CD4-positive, alpha-beta T cell treated with Interleukin-15 for 4 hours (primary cell): ENCODE results near the gene UNC93B1.

Experiments
- DNase-seq: peaks from one replicate; pipeline ENCODE4 v3.0.0-alpha.2; 2020; ENCODE audit warnings: low spot score

Gene UNC93B1, protein sequence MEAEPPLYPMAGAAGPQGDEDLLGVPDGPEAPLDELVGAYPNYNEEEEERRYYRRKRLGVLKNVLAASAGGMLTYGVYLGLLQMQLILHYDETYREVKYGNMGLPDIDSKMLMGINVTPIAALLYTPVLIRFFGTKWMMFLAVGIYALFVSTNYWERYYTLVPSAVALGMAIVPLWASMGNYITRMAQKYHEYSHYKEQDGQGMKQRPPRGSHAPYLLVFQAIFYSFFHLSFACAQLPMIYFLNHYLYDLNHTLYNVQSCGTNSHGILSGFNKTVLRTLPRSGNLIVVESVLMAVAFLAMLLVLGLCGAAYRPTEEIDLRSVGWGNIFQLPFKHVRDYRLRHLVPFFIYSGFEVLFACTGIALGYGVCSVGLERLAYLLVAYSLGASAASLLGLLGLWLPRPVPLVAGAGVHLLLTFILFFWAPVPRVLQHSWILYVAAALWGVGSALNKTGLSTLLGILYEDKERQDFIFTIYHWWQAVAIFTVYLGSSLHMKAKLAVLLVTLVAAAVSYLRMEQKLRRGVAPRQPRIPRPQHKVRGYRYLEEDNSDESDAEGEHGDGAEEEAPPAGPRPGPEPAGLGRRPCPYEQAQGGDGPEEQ

GRCh38 chr11:68003846-68004550 is at the start of gene UNC93B1:
Gene UNC93B1, minus strand, starts transcription at chr11:68004097. Its CDS starts 54 bp downstream, at chr11:68004043.
- peak; percentile 80 for DNase-seq

- DNase-seq: no peak
Measured at GRCh38 chr11:68053117-68053516, 49.2 kb upstream of the UNC93B1 start.

DNA sequence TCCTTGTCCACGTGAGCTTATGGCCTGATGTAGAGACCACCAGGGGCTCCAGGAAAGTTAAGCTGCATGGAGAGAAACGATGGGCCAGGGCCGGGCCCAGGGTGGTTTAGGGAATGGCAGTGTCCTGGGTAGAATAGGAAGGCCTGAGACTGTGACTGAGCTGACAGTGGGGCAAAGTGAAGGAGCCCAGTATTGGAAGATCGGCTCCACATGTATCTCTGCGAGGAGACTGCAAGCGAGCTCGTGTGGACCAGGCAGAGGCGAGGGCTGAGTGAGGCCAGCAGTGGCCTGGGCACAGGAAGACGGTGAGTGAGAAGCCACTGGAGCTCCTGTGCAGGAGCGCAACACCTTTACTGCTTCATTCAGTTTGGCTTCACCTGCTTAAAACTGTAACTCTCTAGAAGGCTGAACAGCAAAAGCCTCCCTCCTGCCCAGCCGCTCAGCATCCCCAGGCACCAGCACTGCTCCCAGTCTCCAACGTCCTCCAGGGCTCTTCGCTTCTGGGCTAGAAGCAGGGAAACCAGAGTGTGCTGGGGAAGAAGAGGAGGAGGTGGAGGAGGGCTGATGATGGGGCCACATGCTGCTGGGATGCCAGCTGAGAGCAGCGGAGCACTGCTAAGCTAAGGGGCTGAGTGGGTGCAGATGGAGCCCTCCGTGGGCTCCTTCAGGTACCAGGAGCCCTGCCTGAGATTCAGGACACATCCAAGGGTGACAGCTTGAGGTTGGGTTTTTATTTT is 48.4 kb upstream of the UNC93B1 start:
- no peak for DNase-seq

DNA sequence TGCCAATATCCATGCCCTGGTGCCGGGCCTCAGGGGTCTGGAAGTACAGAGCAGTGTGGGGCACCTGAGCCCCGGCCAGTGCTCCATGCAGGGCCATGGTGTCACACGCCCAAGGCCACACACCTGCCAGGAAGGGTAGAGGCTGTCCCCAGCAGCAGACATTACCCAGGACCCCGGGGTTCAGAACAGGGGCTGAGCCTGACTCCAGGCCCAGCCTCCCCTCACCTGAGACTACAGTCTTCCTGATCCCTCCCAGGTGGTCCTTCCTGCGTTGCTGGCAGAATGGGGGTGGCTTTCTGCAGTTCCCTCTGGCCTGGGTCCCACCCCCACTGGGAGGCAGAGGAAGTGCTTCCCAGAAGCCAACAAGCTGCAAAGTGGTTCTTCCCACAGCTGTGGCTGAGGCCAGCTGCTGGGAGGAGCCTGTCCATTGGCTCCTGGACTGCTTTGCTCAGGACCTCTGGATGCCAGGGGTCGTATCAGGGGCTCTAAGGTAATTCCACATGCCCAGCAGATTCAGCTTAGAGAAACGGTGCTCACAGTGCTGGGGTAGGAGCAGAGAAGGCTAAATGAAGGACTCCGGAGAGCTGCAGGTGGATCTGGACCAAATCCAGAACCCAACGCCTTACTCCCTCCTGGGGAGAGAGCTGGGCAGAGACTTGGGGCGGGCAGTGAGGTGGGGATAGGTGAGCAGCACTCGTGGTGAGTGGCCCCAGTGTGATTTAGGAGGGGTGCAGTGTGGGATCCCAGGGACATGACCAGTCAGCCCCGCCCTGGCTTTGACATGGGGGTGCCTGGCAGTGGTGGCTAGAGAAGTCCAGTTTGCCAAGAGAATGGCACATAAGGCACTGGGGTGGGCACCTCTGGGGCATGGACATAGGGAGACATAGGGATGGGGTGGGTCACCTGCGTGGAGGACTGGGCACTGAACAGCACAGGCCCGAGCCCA is 47.6 kb upstream of the UNC93B1 start:
- DNase-seq: no peak

GRCh38 chr11:68050371-68050841 is 46.5 kb upstream of the UNC93B1 start:
- no peak for DNase-seq

DNA sequence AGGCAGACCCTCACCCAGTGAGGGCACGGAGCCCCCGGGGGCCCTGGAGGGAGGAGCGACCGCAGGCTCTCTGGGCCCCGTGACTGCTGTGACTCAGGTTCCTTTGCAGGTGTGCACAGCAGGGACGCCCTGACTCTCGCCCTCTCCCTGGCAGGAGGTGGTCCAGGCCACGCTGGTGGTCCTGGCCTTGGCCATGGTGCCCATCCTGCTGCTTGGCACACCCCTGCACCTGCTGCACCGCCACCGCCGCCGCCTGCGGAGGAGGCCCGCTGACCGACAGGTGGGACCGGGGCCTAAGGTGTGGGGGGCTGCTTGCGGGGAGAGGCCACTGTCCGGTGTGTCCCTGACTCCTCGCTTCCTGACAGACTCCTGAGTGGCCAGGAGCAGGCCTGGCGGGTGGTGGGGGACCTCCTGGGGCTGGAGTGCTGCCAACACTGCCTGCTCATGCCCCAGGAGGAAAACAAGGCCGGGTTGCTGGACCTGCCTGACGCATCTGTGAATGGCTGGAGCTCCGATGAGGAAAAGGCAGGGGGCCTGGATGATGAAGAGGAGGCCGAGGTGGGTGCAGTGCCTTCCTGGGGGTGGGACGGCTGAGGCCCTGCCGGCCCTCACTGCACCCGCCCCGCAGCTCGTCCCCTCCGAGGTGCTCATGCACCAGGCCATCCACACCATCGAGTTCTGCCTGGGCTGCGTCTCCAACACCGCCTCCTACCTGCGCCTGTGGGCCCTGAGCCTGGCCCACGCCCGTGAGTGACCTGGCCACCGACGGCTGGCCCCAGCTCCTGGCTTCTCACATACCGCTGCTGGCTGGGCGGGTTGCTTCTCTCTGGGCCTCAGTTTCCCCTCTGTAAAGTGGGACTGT is 45.8 kb upstream of the UNC93B1 start:
- DNase-seq: no peak

DNA sequence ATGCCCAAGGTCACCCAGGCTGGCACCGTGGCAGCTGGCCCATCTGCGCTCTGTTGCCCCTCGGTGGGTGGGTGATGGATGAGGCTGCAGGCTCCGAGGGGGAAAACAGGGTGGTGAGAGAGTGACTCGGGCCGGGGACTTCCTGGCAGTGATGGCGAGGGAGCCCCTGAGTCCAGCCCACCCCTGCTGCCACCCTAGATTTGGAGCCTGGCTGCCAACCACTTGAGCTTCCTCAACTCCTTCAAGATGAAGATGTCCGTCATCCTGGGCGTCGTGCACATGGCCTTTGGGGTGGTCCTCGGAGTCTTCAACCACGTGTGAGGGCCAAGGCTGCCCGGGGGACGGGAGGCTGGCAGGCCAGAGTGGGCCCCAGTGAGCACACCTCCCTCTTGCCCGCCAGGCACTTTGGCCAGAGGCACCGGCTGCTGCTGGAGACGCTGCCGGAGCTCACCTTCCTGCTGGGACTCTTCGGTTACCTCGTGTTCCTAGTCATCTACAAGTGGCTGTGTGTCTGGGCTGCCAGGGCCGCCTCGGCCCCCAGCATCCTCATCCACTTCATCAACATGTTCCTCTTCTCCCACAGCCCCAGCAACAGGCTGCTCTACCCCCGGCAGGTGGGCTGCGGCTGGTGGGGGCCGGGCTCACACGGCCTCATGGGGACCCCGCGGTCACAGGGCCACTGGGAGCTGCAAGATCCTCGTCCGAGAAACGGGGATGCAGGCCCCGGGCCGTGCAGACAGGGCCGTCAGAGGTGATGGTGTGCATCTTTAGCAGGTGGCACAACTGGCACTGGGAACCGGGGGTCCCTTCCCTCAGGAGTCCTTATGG is 45.0 kb upstream of the UNC93B1 start:
- DNase-seq: no peak

- DNase-seq: no peak
Measured at GRCh38 chr11:68047437-68048290, 43.8 kb upstream of the UNC93B1 start.

DNA sequence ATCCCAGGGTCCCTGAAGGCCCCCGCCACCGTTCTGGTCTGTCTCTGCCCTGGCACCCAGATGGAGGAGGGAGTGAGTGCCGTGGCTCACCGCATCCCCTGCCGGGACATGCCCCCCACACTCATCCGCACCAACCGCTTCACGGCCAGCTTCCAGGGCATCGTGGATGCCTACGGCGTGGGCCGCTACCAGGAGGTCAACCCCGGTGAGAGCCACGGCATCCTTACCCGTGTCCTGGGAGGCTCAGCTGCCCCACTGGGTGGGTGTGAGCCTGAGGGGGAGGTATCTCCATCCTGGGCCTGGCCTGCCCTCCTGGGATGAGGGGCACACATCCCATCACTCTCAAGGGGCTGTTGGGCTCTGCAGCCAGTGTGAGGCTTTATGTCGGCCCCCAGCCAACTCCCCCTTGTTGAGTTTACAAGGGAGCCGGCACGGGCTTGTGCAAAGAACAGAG is 41.0 kb upstream of the UNC93B1 start:
- no peak for DNase-seq

DNA sequence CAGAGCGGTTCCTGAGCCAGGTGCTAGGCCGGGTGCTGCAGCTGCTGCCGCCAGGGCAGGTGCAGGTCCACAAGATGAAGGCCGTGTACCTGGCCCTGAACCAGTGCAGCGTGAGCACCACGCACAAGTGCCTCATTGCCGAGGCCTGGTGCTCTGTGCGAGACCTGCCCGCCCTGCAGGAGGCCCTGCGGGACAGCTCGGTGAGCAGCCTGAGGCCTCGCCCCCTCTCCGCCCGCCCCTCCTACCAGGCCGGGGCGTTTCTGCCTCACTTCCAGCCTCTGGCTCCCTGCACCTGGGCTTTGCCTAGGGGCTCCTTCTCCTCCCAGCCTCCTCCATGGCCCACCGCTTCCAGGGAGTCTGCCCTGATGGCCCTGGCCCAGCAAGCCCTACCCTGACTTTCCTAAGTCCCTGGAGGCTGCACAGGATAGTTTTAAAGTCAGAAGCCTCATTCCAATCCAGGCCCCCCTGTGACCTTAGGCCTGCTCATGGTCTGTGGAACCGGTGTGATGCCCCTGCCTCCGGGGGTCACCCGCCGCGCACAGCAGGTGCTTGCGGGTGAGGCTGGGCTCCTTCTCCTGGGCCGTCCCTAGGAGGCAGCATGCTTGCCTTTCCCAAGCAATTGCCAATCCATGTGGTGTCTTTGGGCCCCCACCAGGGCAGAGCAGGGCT is 40.4 kb upstream of the UNC93B1 start:
- DNase-seq: no peak

DNA sequence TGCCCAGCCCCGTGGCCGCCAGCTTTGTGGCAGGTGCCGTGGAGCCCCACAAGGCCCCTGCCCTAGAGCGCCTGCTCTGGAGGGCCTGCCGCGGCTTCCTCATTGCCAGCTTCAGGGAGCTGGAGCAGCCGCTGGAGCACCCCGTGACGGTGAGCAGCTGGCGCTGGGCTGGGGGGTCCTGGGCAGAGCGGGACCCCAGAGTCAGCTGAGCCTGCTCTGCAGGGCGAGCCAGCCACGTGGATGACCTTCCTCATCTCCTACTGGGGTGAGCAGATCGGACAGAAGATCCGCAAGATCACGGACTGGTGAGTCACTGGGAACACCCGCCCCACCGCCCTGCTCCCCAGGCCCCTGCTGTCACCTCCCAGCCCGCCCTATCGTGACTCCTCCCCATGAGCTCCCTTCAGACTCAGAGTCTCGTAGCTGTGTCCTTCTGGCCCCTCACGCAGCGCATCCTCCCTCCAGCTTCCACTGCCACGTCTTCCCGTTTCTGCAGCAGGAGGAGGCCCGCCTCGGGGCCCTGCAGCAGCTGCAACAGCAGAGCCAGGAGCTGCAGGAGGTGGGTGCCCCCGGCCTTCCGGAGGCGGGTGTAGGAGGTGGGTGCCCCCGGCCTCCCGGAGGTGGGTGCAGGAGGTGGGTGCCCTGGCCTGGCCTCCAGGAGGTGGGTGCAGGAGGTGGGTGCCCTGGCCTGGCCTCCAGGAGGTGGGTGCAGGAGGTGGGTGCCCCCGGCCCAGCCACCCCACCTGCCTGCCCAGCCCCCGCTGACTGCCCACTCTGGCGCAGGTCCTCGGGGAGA is 39.6 kb upstream of the UNC93B1 start:
- DNase-seq: no peak

DNA sequence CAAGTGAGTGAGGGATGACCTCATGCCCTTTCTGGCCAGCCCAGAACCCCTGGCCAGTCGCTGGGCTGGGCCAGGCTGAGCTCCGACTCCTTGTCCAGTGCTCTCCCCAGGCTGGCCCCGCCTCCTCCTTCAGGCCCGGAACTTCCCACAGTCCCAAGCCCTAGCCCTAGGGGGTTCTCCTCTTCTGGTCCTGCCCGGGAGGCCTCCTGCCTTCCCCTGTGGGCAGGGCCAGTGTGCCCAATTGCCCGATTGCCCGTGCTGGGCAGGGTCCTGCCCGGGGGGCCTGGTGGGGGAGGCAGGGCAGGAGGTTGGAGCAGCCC is 39.1 kb upstream of the UNC93B1 start:
- DNase-seq: no peak

GRCh38 chr11:68042219-68043028 is 38.5 kb upstream of the UNC93B1 start:
- no peak for DNase-seq

DNA sequence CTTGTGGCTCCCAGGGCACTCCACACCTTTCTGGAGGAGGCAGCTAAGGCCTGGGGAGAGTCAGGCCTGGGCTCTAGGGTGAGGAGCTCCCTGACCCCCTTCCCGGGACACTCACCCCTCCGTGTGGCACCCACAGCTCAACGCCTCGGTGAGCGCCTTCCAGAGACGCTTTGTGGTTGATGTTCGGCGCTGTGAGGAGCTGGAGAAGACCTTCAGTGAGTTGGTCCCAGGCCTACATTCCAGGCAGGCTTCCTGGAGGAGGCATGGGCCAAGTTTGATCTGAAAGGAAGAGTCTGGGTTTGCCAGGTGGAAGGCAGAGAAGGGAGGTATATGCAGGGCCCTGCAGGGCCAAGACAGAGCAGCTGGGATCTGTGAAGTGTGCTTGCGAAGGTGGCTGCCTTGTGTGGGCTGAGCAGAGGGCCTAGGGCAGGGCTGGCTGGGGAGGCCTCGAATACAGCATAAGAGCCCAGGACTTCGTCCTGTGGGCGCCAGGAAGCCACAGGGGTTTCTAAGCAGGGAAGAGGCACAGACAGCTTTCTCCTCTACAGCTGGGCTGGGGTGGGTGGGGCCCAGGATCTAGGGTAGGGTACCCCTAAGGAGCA is 37.8 kb upstream of the UNC93B1 start:
- DNase-seq: no peak

- no peak for DNase-seq
Measured at GRCh38 chr11:68040957-68041591, 37.2 kb upstream of the UNC93B1 start.
